Stimulated activated CD8-positive, alpha-beta memory T cell treated with anti-CD3 and anti-CD28 coated beads, Interleukin-2, amount 100 ng/mL, for 48 hours (primary cell): ENCODE data around the gene MRRF.
"Not testable (repeated sequence)": the region's sequence is repeated elsewhere in the genome, so short reads cannot be mapped to it uniquely, and the experiment has no call there.

Experiments used
- DNase-seq, 2 donors: peaks; one replicate each; pipeline ENCODE4 v3.0.0-alpha.2; 2020; ENCODE audit warnings: low read depth in 2 of 2

Gene MRRF

DNA sequence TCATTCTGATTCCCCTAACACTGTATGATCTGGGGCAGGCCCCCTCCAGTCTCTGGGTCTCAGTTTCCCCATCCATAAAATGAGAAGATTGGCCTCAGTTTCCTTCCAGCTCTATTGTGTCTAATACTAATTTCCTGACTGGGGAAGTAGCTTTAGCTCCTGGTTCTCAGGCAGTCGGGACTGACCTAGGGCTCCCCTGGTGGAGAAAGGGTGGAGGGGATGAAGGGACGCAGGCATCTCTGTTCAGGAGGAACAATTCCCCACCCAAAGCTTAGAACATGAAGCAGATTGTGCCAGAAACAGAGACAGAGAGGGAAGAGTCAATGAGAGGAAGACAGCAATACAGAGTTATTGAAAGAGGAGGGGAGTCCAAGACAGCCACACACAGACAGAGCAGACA lies 91.9 kb downstream of the MRRF start:
- no peak for DNase-seq

DNA sequence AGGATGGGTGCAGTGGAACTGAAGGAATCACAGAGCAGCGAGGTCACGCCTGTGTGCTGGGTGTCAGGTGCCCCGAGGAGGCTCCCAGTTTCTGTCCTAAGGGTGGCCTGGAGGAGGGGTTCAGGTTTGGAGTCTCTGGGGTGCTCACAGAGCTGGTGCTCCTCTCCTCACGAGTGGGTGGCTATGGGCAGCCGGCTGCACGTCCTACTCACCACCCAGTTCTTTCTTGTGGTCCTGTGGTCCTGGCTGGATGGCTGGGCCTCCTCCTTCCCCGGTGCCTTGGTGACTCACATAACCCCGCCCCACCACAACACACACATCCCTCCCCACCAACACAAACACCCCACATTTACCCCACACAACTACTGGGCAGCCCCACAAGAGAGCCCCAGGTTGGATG lies 96.2 kb downstream of the MRRF start:
- DNase-seq = peak in 1 of 2 donors; percentile 4

DNA sequence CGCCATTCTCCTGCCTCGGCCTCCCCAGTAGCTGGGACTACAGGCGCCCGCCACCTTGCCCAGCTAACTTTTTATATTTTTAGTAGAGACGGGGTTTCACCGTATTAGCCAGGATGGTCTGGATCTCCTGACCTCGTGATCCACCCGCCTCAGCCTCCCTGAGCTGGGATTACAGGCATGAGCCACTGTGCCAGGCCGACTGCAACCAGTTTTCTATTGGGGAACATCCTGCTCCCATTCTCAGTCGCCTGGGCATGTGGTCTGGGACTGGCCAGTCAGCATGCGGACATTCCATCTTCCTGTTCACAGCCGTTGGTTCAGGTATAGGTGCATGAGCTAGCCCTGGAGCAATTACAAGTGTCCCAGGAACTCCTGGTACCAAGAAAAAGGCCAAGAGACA lies 98.4 kb downstream of the MRRF start:
- DNase-seq = not testable (repeated sequence)

DNA sequence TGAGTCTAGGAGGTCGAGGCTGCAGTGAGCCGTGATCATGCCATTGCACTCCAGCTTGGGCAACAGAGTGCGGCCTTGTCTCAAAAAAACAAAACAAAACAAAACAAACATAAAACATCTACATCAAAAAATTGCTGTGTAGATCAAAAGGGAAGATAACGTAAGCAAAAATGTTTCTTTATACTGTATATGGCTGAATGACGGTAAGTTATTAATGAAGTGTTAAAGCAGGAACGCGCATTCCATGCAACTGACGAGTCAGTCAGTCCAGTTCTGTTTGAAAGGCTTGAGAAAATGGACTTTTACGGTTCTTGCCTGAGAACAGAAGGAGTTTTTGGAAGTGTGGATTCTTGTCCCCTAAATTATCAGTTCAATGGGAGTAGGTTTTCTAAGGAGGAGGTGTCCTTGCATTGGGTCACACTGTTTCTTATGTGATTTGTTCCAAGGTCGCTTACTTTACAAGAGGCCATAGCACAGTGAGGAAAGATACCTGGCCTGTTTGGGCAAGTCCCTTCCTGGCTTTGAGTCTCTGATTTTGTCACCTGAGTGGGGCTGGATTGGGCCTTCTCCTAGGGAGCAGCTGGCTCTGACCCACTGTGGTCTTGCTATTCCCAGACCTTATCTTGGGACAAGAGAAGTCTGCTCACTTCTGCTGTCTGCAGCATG lies 99.6 kb downstream of the MRRF start:
- DNase-seq = no peak

DNA sequence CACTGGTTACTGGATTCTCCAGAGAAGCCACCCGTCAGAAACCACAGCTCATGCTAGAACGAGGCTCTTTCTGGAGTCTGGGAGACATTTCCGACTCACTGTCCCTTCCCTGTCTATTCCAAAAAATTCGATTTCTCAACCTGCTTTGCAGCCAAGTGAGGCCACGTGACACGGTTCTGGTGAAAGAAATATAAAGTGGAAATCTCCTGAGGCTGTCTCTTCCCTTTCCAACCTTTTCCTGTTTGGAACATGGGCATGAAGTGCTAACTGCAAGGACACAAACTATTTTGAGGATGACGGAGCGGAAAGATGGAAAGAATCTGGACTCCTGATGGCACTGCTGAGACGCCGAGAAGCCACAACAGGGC lies 100.1 kb downstream of the MRRF start:
- no peak for DNase-seq

DNA sequence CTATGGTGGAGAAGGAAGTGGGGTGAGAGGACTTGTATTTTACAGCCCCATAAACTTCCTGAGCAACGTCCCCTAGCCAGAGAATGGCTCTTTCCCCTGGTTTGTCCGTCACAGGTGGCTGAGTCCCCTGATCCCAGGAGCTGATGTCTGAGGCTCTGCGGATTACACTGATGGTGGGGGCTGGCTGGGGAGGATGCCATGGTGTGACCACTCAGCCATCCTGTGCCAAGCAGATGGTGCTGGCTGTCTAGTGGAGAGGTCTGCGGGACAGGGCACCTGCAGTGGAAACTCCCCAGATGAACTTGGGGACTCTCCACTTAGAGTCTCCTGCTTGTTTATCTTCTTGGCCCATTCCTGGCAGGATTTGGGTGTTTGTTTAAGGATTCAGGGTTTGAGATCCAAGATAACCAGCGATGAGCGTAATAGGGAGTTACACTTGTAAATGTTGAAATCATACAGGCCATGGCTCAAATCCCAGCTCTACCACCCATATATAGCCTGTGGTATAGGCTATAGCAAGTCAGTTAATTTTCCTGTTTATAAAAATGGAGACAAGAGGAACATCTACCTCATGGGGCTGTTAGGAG lies 101.5 kb downstream of the MRRF start:
- DNase-seq = no peak

DNA sequence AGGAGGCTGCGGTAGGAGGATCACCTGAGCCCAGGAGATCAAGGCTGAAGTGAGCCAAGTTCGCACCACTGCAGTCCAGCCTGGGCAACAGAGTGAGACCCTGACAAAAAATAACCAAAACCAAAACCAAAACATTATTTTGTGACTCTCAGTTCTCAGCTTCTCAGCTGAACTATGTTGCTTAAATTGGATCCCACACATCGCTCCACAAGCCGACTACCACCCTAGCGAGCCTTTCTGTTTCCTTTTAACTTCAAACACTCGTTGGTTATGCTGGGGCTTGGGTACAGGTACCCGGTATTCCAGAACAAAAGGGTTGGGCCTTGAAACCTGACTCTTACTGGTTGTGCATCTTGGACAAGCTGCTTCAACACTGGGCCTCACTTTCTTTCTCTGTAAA lies 102.4 kb downstream of the MRRF start:
- no peak for DNase-seq

DNA sequence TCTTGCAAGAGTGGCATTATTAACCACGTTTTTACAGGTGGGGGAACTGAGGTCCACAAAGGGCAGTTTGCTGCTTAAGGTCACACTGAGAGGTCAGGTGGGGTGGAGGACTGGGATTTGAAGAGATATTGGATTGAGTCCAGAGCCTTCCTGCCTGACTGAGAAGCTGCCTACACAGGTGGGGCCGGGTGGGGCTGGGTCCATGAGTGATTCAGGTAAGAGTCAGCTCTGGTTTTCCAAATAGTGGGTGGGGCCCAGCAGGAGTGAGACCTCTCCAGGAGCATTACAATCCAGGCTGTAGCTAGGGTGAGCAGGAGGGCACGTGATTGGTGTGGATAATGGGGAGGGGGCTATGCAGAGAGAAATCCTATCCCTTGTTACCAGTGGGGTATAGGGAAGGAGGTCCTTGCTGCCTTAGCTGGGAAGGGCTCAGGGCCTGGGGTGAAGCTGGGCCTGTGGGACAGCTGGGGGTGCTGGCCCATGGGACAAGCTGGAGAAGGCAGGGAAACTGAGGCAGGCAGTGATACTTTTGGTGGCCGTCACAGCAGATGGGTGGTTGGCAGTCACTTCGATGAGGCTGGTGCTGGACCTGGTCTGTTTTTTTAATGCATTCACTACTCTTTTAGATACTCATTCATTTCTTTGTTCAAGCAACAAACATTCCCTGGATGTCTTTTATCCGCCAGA lies 103.2 kb downstream of the MRRF start:
- DNase-seq = no peak

DNA sequence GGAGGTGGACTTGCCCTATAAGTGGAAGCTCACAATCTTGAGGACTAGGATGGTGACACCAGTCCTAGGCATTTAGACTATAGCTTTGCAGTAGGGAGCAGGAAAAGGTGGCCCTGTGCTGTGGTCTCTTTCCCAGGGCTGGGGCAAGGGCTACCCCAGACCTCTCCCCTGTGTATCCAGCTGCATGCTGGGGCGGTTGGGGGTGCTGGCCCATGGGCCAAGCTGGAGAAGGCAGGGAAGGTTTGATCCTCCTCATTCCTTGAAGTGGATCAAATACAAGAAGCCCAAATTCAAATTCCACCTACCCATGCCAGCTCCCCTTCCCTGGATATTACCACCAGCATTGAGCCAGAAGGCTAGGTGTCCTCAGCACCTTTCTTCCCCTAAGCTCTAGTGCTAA lies 104.0 kb downstream of the MRRF start:
- no peak for DNase-seq

DNA sequence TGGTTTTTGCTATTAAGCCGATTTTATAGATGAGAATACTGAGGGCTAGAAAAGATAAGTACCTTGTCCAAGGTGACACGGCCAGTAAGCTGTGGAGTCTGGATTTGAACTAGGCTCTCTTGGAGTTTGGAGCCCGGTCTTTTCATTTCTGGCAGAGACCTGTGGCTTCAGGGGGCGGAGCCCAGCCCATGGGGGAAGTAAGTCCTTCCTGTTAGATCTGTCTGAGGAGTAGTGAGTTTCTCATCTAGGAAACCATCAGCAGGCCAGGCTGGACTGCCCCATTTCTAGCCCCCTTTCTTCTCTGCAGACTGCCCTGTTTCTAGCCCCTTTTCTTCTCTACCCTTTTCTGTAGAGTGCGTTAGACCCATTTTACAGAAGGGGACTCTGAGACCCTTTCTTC lies 105.6 kb downstream of the MRRF start:
- no peak for DNase-seq

DNA sequence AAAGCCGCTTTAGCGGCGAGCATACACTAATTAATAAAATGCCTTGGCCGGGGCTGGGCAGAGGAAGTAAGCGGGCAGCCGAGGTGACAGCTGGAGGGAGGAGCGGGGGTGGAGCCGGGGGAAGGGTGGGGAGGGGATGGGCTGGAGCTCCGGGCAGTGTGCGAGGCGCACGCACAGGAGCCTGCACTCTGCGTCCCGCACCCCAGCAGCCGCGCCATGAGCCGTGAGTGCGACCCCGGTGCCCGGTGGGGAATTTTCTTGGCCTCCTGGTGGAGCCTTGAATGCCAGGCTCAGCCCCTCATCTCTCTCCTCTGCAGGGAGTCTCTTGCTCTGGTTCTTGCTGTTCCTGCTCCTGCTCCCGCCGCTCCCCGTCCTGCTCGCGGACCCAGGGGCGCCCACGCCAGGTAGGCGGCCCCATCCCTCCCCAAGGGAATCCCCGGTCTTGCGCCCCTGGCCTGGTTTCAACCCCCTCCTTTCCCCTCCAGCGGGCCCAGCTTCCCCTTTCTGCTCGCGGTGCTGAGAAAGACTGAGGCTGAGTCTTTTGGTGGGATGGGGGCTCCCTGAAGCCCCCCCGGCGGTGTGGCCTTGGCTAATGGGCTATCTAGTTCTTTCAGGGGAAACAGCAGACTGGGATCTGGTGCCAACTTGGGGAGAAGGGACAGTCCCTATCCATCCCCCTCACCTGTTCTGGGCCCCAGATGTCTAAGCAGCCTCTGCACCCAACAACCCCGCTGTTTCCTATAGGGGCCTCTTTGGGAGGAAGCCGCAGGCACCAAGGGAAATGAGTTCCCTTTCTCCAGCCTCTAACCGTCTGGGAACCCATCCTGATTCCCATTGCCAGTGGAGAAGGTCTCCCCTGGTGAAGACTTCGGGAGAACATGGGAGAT lies 106.4 kb downstream of the MRRF start, which contains the start of gene PTGS1:
Gene PTGS1 (plus strand): TSS at position 156 of the 887 bp plus-strand sequence. CDS start 61 bp downstream, at position 217.
- DNase-seq = peak in 1 of 2 donors; percentile 4

DNA sequence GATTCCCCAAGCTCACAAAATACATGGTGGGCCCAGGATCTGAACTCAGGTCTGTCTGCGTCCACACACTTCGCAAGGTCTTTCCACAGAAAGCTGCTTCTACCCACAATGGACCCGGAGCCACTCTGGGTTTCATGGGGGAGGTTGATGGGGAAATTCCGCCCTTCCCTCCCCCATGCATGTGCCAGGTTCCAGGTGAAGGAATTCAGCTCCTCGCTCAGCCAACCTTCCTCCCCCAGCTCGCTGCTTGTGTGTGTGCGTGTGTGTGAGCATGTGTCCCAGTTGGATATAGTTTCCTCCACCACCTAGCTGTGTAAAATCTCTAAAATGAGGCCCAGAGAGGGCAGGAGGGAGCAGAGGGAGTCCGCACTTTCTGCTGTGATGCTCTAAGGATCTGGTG lies 107.2 kb downstream of the MRRF start:
- no peak for DNase-seq

DNA sequence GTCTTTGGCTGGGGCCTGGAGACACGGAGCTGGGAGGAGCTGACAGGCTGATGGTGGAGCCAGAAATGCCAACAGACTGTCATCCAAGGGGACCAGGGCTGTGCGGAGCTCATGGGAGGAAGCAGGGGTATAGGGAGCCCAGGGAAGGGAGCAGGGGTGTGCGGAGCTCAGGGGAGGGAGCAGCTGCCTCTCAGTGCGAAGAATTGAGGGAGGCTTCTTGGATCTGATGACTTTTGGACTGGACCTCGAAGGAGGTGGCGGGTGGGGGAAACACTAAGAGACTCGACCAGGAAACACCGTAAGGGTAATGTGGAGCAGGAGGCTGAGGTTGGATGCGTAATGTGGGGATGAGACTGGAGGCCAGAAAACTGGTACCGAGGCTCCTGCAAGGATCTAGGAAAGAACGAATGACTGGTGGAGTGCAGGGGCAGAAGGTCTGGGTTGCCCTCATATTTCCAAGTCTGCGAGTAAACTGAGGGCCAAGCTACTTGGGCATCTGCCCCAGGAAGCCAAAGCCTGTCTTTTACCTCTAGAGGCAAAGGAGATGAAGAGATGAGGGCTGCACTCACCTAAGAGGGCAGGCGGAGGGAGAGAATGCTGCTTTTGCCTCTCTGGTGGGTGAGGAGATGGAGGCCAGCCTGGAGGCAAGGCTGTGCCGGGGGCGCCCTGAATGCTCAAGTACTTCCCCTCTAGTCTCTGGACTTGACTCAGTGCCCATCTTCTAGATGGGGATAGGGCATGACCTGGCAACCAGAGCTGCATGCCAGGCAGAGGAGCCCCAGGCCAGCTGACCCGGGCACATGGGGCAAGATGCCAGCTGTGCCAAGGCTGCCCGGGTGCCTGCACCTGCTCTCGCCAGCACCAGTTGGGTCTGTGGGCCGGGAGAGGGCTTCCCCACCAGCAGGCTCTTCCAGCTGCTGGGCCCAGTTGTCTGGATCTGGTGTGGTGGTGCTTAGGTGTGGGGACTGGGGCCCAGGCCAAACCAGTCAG lies 108.5 kb downstream of the MRRF start:
- DNase-seq = no peak

DNA sequence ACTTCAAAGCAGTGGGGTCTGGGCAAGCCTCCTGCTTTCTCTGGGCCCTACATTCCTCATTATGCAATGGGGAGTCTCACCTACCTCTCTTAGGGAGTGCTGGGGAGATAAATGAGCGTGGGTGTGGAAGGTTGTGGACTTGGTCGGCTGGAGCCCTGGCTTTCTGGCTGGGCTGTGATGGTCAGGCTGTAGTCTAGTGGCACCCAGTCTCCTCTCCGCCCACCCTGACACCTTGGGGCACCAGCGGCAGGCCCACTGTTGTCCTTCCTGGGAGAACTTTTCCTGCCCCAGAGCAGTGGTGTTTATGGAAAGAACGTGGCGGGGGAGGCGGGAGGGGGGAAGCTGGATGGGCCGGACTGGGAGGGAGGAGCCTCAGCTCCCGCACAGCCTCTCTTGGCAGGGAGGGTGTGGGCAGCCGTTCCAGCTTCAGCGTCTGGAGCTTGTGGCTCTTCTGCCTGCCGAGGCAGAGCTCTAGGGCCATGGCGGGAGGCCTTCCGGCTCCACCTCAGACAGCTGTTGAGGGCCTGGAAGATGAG lies 110.3 kb downstream of the MRRF start:
- no peak for DNase-seq

DNA sequence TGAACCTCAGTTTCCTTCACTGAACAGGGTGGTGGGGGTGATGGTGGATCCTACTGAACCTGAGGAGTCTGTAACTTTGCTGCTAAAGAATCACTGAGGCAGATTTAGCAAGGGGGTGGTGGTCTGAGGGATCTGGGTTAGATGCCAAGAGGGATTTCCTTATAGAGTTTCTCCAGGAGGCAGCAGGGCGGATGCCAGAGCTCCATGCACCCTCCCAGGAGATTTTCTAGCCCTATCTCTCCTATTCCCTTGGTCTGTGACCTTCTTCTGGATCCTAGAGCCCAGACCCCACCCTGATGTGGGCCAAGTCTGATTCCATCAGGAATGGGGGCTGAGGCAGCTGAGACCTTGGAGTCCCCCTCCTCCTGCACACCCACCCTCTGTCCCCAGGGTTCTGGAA lies 112.1 kb downstream of the MRRF start:
- DNase-seq = no peak

DNA sequence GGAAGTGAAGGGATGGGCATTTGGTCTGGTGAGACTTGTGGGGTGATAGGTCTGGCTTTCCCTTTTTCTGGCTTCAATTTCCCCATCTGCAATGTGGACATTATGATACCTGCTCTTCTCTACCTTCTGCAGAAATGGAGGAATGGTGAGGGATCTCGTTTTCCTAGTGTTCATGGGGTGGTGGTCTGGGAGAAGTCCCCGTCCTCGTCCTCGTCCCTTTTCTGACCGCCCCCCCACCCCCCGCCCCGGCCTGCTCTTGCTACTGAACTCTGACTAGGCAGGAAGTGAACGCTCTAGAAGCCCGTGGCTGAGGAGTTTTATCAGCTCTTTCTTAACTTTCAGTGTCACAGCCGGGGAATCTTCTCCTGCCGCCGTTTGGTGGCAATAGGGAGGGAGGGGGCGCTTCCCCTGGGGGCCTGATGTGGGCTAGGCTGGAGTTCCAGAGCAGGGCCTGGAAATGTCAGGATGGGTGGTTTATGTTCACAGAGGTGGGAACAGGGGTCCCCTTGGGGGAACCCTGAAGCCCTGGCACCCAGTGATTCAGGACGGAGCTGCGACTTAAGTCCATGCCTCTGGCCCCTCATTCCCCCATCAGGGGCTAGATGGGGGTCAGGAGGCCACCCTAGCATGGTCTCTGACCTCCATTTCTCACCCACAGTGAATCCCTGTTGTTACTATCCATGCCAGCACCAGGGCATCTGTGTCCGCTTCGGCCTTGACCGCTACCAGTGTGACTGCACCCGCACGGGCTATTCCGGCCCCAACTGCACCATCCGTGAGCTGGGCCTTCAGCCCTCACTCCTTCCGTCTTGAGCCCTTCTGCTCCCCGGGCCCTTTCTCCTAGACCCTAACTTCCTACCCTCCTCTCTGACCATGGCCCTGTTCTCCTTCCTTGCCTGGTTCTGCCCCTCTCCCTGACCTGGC lies 112.8 kb downstream of the MRRF start:
- no peak for DNase-seq

DNA sequence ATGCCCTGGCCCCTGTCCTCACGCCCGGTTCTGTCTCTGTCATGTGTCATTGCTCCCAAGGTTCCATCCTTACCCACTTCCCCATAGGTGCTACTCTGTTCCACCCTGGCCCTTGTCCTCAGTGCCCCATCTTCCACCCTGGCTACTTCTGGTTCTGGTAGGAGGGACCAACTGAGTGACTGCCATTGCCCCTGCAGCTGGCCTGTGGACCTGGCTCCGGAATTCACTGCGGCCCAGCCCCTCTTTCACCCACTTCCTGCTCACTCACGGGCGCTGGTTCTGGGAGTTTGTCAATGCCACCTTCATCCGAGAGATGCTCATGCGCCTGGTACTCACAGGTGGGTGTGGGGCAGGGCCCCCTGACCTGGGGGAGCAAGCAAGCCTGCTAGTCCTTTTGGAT lies 113.6 kb downstream of the MRRF start:
- no peak for DNase-seq

DNA sequence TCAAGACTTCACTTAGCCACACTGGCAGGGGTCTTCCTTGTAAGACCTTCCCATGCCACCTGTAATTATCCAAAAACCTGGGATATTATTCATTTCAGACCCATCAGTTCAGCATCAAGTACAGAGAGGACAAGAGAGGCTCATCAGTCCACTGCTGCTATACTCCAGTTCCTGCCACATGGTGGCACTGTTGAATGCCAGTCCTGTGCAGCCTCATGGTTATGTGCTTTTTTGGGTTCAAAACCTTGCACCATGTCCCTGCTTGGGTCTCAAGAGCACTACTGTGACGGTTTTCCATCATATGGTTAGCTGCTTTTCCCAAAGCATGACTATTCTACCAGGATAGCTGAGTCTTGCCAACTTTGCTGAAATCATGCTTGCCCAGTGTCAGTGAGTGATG lies 114.7 kb downstream of the MRRF start:
- no peak for DNase-seq

DNA sequence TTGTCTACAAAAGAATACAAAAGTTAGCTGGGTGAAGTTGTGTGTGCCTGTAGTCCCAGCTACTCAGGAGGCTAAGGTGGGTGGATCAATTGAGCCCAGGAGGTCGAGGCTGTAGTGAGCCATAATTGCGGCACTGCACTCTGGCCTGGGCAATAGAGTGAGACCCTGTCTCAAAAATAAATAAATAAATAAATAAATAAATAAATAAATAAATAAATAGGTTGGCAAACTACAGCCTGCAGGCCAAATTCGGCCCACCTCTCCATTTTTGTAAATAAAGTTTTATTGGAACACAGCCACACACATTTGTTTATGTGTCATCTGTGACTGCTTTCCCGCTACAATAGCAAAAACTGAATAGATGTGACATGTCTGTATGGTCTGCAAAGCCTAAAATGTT lies 115.6 kb downstream of the MRRF start:
- DNase-seq = no peak
